MCF 10A (cell line): Measurements from ENCODE around the gene DUSP22. TPM values are rescaled to one million over a fixed set of nuclear protein-coding genes. Genes with fewer than 3 reads are reported as not detected.

ENCODE experiments used
- BruUV-seq: library from RNA; stranded (reverse); fragments of 400-500 nt; replicated peaks from 2 replicates; lab custom pipeline; 2021; lab: Mats Ljungman, UMichigan
- CTCF ChIA-PET: fragments of 300-600 bp; sonication (Branson Sonifier 250); formaldehyde crosslinking; extraction: SDS; loops from one replicate; lab custom pipeline; 2021; ENCODE audit warnings: antibody characterized with exemption, inconsistent platforms; lab: Yijun Ruan, JAX
- POLR2A ChIA-PET: fragments of 300-600, 350-650 bp; sonication (Branson Sonifier 250); formaldehyde crosslinking; extraction: SDS; loops from one replicate; lab custom pipeline; 2020; ENCODE audit warnings: antibody characterized with exemption, inconsistent platforms; lab: Yijun Ruan, JAX
- DNase-seq: peaks from one replicate; pipeline ENCODE4 v3.0.0-alpha.2; 2018; ENCODE audit not compliant: unreplicated experiment
- H3K27ac Mint-ChIP-seq: one replicate; pipeline ENCODE4 v1.8.0; 2022; ENCODE audit warnings: mild to moderate bottlenecking, low read depth, mixed read lengths; ENCODE audit not compliant: unreplicated experiment
- H3K27me3 Mint-ChIP-seq: one replicate; pipeline ENCODE4 v1.8.0; 2022; ENCODE audit warnings: mixed read lengths; ENCODE audit not compliant: insufficient read depth, unreplicated experiment
- H3K36me3 Mint-ChIP-seq: one replicate; pipeline ENCODE4 v1.8.0; 2022; ENCODE audit warnings: mild to moderate bottlenecking, moderate library complexity, mixed read lengths; ENCODE audit not compliant: insufficient read depth, unreplicated experiment
- H3K4me1 Mint-ChIP-seq: one replicate; pipeline ENCODE4 v1.8.0; 2022; ENCODE audit warnings: mixed read lengths; ENCODE audit not compliant: insufficient read depth, unreplicated experiment
- H3K4me3 Mint-ChIP-seq: one replicate; pipeline ENCODE4 v1.8.0; 2022; ENCODE audit warnings: mild to moderate bottlenecking, moderate library complexity, mixed read lengths; ENCODE audit not compliant: unreplicated experiment
- H3K9me3 Mint-ChIP-seq: one replicate; pipeline ENCODE4 v1.8.0; 2022; ENCODE audit warnings: mixed read lengths; ENCODE audit not compliant: unreplicated experiment
- intact Hi-C: fragments of 100-400 bp; cut with micrococcal nuclease; formaldehyde crosslinking; loops from 2 replicates; pipeline ENCODE4 v1.14.1; 2022
- total RNA-seq: library from RNA; stranded (reverse); gene quantifications from 2 replicates; pipeline ENCODE4 v1.2.3, GENCODE V29; 2022
- TF ChIP-seq, protein P1 (sequence below): fragments of 200-600 bp; IDR thresholded peaks from one replicate; pipeline ENCODE4 v1.8.0; 2022; ENCODE audit warnings: antibody characterized with exemption, mild to moderate bottlenecking; ENCODE audit not compliant: unreplicated experiment

Gene DUSP22
- total RNA-seq, 1 experiment from 2014 or later = 29.4 TPM

DNA sequence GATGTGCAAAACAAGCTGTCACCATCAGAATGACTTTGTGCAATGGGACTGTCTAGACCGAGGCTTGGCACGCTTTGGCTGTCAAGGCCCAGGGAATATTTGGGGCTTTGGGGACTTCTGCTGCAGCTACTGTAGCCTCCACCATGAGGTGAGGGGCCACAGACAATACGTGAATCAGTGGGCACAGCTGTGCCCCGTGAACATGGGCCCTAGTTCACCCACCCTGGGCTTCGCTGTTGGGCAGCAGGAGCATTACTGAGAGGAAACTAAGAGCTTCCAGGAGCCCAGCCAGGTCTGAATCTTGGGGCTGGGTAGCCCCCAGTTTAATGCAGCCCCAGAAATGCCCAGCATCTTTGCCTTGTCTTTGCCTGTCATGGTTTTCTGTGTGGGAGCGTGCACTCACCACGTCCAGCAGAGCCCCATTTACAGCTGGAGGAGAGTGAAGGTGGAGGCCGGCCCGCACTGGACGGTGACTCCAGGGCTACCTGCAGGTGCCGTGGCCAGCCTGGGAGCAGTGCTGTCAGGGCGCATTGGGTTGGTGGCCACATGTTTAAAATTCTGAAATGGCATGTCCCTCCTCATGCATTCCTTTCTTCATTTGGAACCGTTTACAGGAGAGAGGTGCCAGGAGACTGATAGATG lies 34.7 kb downstream of the DUSP22 start:
- DNase-seq = no peak
- Mint-ChIP-seq H3K4me1 (no peaks in the 10 kb centered on the region), H3K27me3 (no peaks in the 10 kb centered on the region), H3K36me3 (no peaks in the 10 kb centered on the region), H3K27ac (no peak overlapping the region), H3K9me3 (no peaks in the 10 kb centered on the region), H3K4me3 (no peak overlapping the region)
- CTCF ChIA-PET = interaction anchor here (1.4 kb wide), 1 partner anchor 18 kb away, joined by 3 read pairs; no protein-coding TSS in a partner anchor
- intact Hi-C loops = no loop called here
- no TSS peak for BruUV-seq
- POLR2A ChIA-PET = interaction anchor here (1.1 to 2.6 kb wide), 4 partner anchors 18 to 111 kb away, joined by 3 to 11 read pairs (median 8); partner anchors contain the start of gene DUSP22
- TF ChIP-seq, protein P1, sequence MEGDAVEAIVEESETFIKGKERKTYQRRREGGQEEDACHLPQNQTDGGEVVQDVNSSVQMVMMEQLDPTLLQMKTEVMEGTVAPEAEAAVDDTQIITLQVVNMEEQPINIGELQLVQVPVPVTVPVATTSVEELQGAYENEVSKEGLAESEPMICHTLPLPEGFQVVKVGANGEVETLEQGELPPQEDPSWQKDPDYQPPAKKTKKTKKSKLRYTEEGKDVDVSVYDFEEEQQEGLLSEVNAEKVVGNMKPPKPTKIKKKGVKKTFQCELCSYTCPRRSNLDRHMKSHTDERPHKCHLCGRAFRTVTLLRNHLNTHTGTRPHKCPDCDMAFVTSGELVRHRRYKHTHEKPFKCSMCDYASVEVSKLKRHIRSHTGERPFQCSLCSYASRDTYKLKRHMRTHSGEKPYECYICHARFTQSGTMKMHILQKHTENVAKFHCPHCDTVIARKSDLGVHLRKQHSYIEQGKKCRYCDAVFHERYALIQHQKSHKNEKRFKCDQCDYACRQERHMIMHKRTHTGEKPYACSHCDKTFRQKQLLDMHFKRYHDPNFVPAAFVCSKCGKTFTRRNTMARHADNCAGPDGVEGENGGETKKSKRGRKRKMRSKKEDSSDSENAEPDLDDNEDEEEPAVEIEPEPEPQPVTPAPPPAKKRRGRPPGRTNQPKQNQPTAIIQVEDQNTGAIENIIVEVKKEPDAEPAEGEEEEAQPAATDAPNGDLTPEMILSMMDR = no peak

DNA sequence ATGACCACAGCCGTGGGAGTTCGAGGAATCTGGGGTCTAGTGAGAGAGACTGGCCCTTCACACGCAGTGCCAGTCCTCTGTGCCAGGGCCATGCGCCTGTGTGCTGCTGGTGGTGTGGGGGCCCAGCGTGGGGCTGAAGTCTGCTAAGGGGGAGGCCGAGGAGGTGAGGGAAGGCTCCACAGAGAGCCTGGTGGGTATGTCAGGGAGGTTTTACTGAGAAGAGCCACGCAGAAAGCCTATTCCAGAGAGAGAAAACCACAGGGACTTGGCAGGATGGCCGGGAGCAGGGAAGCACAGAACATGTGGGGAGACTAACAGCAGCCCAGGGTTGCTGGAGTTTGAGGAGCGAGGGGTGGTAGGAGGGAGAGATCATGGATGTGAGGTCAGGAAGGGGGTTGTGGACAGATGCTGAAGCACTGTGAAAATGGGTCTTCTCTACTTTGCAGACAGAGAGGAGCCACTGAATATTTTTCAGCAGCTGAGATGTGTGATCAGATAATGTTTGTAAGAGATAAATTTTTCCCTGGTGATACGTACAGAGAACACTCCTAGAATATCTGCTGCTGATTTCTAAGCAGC lies 35.3 kb downstream of the DUSP22 start:
- H3K27me3 Mint-ChIP-seq = no peaks in the 10 kb centered on the region
- no peak overlapping the region for H3K4me3 Mint-ChIP-seq
- ChIA-PET CTCF (interaction anchor here (0.8 to 1.8 kb wide), 5 partner anchors 11 to 147 kb away, joined by 3 to 7 read pairs (median 4); no protein-coding TSS in a partner anchor), POLR2A (interaction anchor here (0.7 to 2.6 kb wide), 9 partner anchors 10 to 112 kb away, joined by 3 to 11 read pairs (median 4); partner anchors contain the start of gene DUSP22)
- intact Hi-C loops = no loop called here
- TF ChIP-seq, protein P1 = no peak
- no peaks in the 10 kb centered on the region for H3K4me1 Mint-ChIP-seq
- BruUV-seq = no TSS peak
- H3K36me3 Mint-ChIP-seq = no peaks in the 10 kb centered on the region
- no peaks in the 10 kb centered on the region for H3K9me3 Mint-ChIP-seq
- no peak overlapping the region for H3K27ac Mint-ChIP-seq
- no peak for DNase-seq

DNA sequence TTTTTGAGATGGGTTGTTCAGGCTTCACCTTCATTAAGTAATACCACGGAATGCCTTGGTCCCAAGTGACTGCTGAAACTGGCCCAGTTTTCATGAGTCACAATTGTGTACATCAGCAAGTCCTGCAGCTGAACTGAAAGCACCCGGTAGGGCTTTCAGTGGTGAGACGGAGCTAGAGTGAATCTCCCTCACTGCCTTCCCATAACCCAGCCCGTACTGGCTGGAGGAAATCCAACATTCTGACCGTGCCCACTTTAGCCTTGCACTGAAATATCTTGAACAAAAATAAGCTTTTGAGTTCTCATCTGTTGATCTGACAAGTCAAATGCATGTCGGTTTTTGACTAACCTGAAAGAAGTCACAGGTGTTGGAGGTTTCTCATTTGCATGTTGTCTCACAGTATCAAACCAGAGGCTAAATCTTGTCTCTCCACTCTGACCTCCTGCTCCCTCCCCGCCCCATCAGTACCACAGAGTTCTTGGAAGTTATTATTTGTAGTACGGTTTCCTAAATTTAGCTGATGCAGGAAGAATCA lies 35.9 kb downstream of the DUSP22 start:
- BruUV-seq = no TSS peak
- CTCF ChIA-PET = interaction anchor here (0.8 to 1.8 kb wide), 6 partner anchors 10 to 148 kb away, joined by 3 to 7 read pairs (median 4); no protein-coding TSS in a partner anchor

More for the DNA sequence above, 35.9 kb downstream of the DUSP22 start:
- peak; percentile 93 for DNase-seq
- intact Hi-C loops = no loop called here
- TF ChIP-seq, protein P1 = no peak
- no peaks in the 10 kb centered on the region for H3K4me1 Mint-ChIP-seq
- no peak overlapping the region for H3K4me3 Mint-ChIP-seq
- H3K27me3 Mint-ChIP-seq = no peaks in the 10 kb centered on the region
- no peaks in the 10 kb centered on the region for H3K36me3 Mint-ChIP-seq
- POLR2A ChIA-PET = interaction anchor here (0.6 to 2.6 kb wide), 9 partner anchors 9 to 190 kb away, joined by 3 to 11 read pairs (median 4); partner anchors contain the start of gene DUSP22
- H3K9me3 Mint-ChIP-seq = no peaks in the 10 kb centered on the region
- no peak overlapping the region for H3K27ac Mint-ChIP-seq
